Measurements from ENCODE around the gene HOXC12. TPM values are rescaled to one million over a fixed set of nuclear protein-coding genes. Genes with fewer than 3 reads are reported as not detected.
A peak's percentile ranks its signal among the peaks of the same experiment; 100 is the strongest.

HOXC12 gene
- total RNA-seq, 1 experiment from 2014 or later = not detected

GRCh38 chr12:53975479-53976152 lies 20.9 kb downstream of the HOXC12 start:
- DNase-seq (ENCODE audit: low read depth, low spot score) = no peak
- in situ Hi-C loops (cut with HindIII; ENCODE audit: low pct_unique_long_range_greater_than_20kb, low sequenced_read_pairs) = no loop called here

- DNase-seq (ENCODE audit: low read depth, low spot score) = no peak
- in situ Hi-C loops (cut with HindIII; ENCODE audit: low pct_unique_long_range_greater_than_20kb, low sequenced_read_pairs) = no loop called here
These were observed 21.6 kb downstream of the HOXC12 start for GRCh38 chr12:53976172-53976822.

- no peak for DNase-seq (ENCODE audit: low read depth, low spot score)
- in situ Hi-C loops (cut with HindIII; ENCODE audit: low pct_unique_long_range_greater_than_20kb, low sequenced_read_pairs) = no loop called here
These were observed 22.3 kb downstream of the HOXC12 start for GRCh38 chr12:53976823-53977595.

DNA sequence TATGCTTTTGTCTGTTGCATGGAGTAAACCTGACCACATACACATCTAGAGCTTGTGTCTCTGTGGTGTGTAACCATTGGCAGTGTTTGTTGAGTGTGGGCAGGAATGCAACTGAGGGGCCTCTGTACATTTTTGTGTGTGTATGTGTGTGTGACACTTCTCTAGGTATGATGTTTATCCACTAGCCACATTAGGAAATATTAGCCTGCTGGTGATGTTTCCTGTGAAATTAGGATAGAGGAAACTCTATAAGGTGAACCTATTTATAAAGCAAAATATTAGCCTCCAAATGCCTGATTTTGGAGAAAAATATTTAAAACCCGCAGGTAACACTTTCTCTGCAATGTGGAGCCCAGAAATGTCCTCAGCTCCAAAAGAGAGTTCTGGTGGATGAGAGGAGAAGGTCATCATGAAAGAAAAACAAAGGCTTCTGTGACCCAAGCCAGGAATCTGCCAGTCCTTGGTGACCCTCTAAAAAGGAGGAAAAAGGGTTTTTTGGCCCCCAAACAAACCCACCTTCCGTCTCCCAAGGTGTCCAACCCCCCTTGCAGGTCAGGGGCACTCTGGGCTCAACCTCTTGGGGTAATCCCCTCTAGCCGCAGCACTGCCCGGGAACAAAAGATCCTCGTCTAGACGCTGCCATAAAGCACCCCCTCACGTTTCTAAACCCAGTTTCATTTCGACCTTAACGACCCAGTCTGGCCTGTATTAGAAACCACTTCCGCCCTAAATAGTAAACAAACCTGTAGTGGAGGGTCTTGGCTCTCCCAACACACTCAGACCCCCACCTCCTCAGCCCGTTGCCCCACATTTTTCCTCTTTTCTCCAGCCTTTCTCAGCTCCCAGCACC lies 23.1 kb downstream of the HOXC12 start:
- DNase-seq (ENCODE audit: low read depth, low spot score) = no peak
- in situ Hi-C loops (cut with HindIII; ENCODE audit: low pct_unique_long_range_greater_than_20kb, low sequenced_read_pairs) = no loop called here

GRCh38 chr12:53978477-53979356 lies 24.0 kb downstream of the HOXC12 start:
- no peak for DNase-seq (ENCODE audit: low read depth, low spot score)
- in situ Hi-C loops (cut with HindIII; ENCODE audit: low pct_unique_long_range_greater_than_20kb, low sequenced_read_pairs) = no loop called here

DNA sequence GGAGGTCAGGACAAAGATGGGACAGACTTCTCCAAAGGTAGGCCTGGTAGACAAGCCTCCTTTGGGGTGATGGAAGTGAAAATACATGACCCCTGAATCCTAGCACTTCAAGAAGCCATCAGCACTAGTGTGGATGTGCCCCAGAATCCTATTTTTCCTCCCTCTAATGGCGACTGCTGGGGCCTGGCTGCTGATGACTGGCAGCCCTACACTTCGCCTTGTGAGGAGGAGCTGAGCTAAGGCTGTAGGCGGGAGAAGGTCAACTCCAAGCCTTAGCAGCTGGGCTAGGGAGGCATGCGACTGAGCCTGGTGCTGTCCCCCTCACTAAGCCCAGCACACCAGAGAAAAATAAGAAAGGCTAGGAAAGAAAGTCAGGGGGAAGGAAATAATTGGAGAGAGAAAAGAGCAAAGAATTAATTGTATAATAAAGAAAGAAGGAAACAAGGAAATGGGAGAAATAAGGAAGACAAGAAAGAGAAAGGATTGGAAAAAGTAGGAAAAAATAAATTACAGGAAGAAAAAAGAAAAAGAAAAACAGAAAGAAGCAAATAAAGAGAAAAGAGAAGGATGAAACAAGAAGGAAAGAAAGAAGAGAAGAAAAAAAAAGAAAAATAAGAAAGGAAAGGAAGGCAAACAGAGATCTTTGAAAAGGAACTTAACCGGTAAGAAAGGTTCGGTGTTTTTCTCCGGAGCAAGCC lies 25.6 kb downstream of the HOXC12 start:
- DNase-seq (ENCODE audit: low read depth, low spot score) = no peak
- in situ Hi-C loops (cut with HindIII; ENCODE audit: low pct_unique_long_range_greater_than_20kb, low sequenced_read_pairs) = no loop called here

DNA sequence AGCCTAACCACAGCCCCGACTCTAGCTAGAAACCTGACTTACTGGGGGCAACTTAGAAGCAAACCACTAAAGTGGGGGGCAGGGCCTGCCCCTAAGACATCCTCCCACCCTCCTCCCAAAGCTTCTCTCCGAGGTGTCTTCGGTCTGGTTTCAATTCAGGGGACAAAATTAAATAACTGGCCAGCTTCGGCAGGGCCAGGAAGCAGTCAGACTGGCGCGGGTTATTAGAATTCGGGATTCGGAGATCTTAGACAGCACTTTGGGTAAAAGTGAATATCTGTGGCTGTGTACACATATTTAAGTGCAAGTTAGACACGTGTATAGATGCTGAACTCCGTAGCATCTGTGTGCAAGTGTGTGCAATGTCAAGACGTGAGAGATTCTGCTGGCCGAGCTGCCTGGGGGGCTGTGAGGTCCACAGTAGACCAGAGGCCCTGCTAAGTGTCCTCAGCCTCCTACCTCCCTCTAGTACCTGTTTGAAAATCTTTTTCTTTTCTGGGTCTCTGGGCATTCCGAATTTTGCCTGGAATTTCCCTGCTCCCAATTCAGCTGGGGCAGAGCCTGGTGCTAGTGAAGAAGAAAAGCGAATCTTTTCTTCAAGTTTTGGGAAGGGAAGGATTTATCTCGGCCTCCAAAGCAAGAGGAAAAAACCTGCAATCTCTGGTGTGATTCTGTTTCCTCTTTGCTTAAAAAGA lies 26.2 kb downstream of the HOXC12 start:
- in situ Hi-C loops (cut with HindIII; ENCODE audit: low pct_unique_long_range_greater_than_20kb, low sequenced_read_pairs) = no loop called here
- DNase-seq (ENCODE audit: low read depth, low spot score) = no peak

DNA sequence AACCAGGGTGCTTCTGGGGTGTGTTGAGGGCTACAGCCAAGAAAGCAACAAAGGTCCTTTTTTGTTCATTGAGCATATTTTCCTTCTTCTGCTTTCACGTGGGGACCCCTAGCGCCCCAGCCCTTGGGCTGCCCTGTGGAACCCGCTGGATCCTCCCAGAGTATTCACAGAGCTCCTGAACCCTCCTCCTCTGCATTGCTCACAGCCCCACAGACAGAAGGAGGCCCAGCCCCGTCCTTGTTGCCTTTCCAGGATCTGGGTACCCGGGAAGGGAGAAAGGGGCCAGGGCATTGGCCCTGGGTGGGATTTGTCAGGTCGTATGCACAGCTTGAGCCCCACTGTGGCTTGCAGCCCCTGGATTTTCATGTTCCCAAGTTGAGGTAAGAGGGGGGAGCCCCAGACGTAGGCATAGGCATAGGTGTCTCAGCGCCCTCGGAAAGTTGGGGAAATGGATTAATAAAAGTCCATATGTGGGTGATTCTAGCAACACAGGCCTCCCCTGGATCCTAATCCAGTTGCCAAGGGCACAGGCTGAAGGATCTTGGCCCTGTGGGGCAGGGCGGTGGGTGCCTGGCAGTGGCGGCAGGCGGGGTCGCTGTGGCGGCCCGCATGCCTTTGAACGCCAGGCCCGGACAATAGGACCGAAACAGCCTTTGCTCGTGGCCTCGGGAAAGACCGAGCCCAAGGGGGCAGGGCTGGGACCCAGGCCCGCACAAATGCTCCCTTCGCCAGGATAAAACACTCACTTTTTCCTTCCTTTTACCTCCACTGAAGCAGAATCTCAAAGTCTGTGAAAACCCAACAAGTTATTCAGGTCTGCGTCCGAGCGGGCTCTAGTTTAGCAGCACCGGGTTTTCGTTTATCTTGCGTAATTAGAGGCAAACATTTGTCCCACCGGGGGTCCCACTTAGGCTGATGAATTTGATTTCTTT lies 27.2 kb downstream of the HOXC12 start:
- in situ Hi-C loops (cut with HindIII; ENCODE audit: low pct_unique_long_range_greater_than_20kb, low sequenced_read_pairs) = no loop called here
- no peak for DNase-seq (ENCODE audit: low read depth, low spot score)

DNA sequence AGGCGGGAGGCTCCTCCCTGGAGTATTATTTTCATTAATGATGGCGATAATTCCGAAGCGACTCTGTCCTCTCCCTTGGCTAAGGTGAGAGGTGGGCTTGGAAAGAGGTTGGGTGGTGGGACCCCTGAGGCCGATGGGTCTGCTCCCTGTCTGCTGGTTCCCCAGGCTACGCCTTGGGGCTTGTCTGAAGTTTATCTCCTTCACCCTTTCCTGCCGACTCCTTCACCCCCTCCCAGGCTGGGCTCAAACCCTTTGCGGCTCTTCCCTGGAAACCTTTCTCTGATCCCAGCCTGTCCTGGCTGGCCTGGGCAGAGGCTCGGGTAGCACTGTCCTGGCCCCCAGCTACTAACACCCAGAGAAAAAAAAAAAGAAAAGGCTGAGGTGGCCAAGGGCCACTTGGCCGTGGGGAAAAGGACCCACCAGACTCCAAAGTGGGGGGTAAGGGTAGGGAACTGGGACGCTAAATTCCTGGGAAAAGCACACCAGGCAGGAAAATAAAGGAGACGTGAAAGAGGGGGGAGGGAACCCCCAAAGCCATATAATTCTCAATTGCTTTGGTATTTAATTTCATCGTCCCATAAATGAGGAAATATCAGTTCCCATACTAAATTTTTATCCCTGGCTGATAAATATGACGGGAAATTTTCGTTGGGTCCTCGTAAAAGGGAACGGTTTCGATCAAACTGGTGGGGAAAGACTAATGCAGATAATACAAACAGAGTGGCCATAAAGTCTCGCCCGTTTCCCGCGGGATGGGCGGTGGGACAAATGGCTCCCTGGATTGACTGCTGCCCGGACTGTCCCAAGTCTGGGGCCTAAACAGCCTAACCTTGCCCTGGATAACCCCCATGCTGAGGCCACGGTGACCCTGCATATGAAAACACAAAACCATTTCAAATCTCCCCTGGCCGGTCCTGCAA lies 28.2 kb downstream of the HOXC12 start:
- in situ Hi-C loops (cut with HindIII; ENCODE audit: low pct_unique_long_range_greater_than_20kb, low sequenced_read_pairs) = no loop called here
- no peak for DNase-seq (ENCODE audit: low read depth, low spot score)

DNA sequence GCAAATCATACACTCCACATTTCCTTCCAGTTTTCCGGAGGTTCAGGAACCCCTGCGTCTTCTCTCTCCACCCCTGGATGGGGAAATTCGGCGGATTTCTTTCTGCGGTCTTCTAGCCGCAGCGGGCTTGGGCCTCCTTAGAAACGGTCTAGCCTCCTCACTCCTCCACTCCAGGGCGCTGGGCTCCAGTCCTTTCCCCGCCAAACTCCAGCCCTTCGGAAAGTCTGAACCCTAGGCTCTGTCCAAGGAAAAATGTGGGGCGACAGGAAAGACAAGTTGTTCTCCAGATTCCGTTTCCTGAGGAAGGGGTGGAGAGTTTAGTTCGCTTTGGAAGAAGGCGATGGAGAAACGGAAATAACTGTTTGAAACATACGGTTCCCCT lies 28.9 kb downstream of the HOXC12 start:
- DNase-seq (ENCODE audit: low read depth, low spot score) = no peak
- in situ Hi-C loops (cut with HindIII; ENCODE audit: low pct_unique_long_range_greater_than_20kb, low sequenced_read_pairs) = no loop called here

GRCh38 chr12:53983950-53984572 lies 29.4 kb downstream of the HOXC12 start:
- in situ Hi-C loops (cut with HindIII; ENCODE audit: low pct_unique_long_range_greater_than_20kb, low sequenced_read_pairs) = no loop called here

DNA sequence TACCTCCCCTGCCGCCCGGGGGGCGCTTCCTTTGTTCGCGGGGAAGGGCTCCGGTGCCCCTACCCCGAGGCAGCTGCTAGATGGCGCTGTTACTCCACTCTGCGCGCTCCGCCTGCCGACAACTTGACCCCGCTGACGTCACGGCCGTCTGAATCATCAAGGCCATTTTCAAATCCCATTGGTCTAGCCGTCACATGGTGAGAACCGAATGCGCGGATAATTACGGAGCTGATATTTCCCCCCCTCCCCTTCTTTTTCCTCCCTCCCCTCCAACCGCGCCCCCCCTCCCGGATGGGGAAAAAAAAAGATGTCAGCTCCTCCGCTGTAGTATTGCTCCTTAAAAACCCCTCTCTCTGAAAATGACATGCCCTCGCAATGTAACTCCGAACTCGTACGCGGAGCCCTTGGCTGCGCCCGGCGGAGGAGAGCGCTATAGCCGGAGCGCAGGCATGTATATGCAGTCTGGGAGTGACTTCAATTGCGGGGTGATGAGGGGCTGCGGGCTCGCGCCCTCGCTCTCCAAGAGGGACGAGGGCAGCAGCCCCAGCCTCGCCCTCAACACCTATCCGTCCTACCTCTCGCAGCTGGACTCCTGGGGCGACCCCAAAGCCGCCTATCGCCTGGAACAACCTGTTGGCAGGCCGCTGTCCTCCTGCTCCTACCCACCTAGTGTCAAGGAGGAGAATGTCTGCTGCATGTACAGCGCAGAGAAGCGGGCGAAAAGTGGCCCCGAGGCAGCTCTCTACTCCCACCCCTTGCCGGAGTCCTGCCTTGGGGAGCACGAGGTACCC lies 30.4 kb downstream of the HOXC12 start, which contains the start of gene HOXC10:
Gene HOXC10, plus strand, starts transcription at position 246 of the 791 bp plus-strand sequence. Its CDS starts 114 bp downstream, at position 360.
- peak; percentile 96 for DNase-seq (ENCODE audit: low read depth, low spot score)
- in situ Hi-C loops (cut with HindIII; ENCODE audit: low pct_unique_long_range_greater_than_20kb, low sequenced_read_pairs) = no loop called here

More at GRCh38 chr12:53983950-53984572, 29.4 kb downstream of the HOXC12 start:
- no peak for DNase-seq (ENCODE audit: low read depth, low spot score)

DNA sequence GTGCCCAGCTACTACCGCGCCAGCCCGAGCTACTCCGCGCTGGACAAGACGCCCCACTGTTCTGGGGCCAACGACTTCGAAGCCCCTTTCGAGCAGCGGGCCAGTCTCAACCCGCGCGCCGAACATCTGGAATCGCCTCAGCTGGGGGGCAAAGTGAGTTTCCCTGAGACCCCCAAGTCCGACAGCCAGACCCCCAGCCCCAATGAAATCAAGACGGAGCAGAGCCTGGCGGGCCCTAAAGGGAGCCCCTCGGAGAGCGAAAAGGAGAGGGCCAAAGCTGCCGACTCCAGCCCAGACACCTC lies 30.9 kb downstream of the HOXC12 start:
- in situ Hi-C loops (cut with HindIII; ENCODE audit: low pct_unique_long_range_greater_than_20kb, low sequenced_read_pairs) = no loop called here
- DNase-seq (ENCODE audit: low read depth, low spot score) = no peak

Data from SK-MEL-5 (cell line).